ENCODE measurements around the gene F7. TPM values are rescaled to one million over a fixed set of nuclear protein-coding genes. Genes with fewer than 3 reads are reported as not detected.
A peak's percentile ranks its signal among the peaks of the same experiment; 100 is the strongest.
"Not testable (repeated sequence)": the region's sequence is repeated elsewhere in the genome, so short reads cannot be mapped to it uniquely, and the experiment has no call there.

F7 gene
- total RNA-seq: not detected

GRCh38 chr13:113105032-113105920 is at the start of gene F7:
Gene F7, plus strand, starts transcription at chr13:113105791. Its CDS starts 51 bp downstream, at chr13:113105842.
- peaks cover 19% of the 10 kb centered on the region for H3K4me1 ChIP-seq
- intact Hi-C loops (cut with DNase I): no loop called here
- H3K27ac ChIP-seq: no peak within 1 kb of the TSS
- H3K9me3 ChIP-seq: no peaks in the 10 kb centered on the region
- no peak within 1 kb of the TSS for H3K4me3 ChIP-seq
- H3K36me3 ChIP-seq (replicated peaks in 1 of 2; ENCODE audit: insufficient read depth in 1 of 2, low read depth in 2 of 2): no peaks in the 10 kb centered on the region
- DNase-seq: peak in 2 of 4 donors; percentile 22 to 27
- no peak for ATAC-seq
- H3K27me3 ChIP-seq: peaks cover 0 to 10% of the 10 kb centered on the region in 2 donors
- TF ChIP-seq, protein P1, sequence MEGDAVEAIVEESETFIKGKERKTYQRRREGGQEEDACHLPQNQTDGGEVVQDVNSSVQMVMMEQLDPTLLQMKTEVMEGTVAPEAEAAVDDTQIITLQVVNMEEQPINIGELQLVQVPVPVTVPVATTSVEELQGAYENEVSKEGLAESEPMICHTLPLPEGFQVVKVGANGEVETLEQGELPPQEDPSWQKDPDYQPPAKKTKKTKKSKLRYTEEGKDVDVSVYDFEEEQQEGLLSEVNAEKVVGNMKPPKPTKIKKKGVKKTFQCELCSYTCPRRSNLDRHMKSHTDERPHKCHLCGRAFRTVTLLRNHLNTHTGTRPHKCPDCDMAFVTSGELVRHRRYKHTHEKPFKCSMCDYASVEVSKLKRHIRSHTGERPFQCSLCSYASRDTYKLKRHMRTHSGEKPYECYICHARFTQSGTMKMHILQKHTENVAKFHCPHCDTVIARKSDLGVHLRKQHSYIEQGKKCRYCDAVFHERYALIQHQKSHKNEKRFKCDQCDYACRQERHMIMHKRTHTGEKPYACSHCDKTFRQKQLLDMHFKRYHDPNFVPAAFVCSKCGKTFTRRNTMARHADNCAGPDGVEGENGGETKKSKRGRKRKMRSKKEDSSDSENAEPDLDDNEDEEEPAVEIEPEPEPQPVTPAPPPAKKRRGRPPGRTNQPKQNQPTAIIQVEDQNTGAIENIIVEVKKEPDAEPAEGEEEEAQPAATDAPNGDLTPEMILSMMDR (IDR thresholded peaks at IDR 0.05): no peak
- no peak for TF ChIP-seq POLR2A (IDR thresholded peaks at IDR 0.05)
- WGBS, 2 donors: 44 to 47% methylated on average over 15 to 17 of the region's 17 CpGs

DNA sequence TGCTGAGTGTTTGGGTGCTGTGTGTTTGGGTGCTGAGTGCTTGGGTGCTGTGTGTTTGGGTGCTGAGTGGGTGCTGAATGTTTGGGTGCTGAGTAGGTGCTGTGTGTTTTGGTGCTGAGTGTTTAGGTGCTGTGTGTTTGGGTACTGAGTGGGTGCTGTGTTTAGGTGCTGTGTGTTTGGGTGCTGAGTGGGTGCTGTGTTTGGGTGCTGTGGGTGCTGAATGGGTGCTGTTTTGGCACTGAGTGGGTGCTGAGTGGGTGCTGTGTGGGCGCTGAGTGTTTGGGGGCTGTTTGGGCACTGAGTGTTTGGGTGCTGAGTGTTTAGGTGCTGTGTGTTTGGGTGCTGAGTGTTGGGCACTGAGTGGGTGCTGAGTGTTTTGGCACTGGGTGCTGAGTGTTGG is 48.5 kb upstream of the F7 start:
- Histone ChIP-seq H3K27me3 (no peaks in the 10 kb centered on the region), H3K4me3 (no peak overlapping the region), H3K4me1 (no peaks in the 10 kb centered on the region), H3K36me3 (replicated peaks in 1 of 2; ENCODE audit: insufficient read depth in 1 of 2, low read depth in 2 of 2) (no peaks in the 10 kb centered on the region), H3K27ac (no peak overlapping the region), H3K9me3 (no peaks in the 10 kb centered on the region)
- intact Hi-C loops (cut with DNase I): no loop called here
- no peak for DNase-seq
- 88 to 100% methylated on average over 1 of the region's 1 CpG for WGBS, 2 donors
- TF ChIP-seq POLR2A (IDR thresholded peaks at IDR 0.05): no peak
- TF ChIP-seq, protein P1 (IDR thresholded peaks at IDR 0.05): no peak
- ATAC-seq: no peak

DNA sequence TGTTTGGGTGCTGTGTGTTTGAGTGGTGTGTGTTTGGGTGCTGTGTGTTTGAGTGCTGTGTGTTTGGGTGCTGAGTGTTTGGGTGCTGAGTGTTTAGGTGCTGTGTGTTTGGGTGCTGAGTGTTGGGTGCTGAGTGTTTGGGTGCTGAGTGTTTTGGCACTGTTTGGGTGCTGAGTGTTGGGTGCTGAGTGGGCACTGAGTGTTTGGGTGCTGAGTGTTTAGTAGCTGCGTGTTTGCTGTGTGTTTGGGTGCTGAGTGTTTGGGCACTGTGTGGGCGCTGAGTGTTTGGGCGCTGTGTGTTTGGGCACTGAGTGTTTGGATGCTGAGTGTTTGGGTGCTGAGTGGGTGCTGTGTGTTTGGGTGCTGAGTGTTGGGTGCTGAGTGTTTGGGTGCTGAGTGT is 48.0 kb upstream of the F7 start:
- DNase-seq; H3K36me3 ChIP-seq (replicated peaks in 1 of 2; ENCODE audit: insufficient read depth in 1 of 2, low read depth in 2 of 2); ATAC-seq; H3K27me3 ChIP-seq; H3K27ac ChIP-seq; H3K4me3 ChIP-seq; intact Hi-C loops (cut with DNase I); H3K9me3 ChIP-seq; H3K4me1 ChIP-seq: not testable (repeated sequence)
- WGBS, 2 donors: 93 to 100% methylated on average over 3 of the region's 3 CpGs

GRCh38 chr13:113058129-113058987 is 47.2 kb upstream of the F7 start:
- Histone ChIP-seq H3K4me1 (no peaks in the 10 kb centered on the region), H3K36me3 (replicated peaks in 1 of 2; ENCODE audit: insufficient read depth in 1 of 2, low read depth in 2 of 2) (no peaks in the 10 kb centered on the region), H3K4me3 (no peak overlapping the region), H3K9me3 (no peaks in the 10 kb centered on the region), H3K27ac (no peak overlapping the region), H3K27me3 (no peaks in the 10 kb centered on the region)
- intact Hi-C loops (cut with DNase I): no loop called here
- ATAC-seq: no peak
- TF ChIP-seq, protein P1 (IDR thresholded peaks at IDR 0.05): no peak
- no peak for TF ChIP-seq POLR2A (IDR thresholded peaks at IDR 0.05)
- DNase-seq: no peak
- 92 to 93% methylated on average over 21 of the region's 21 CpGs for WGBS, 2 donors

All from body of pancreas (tissue), 4 donors.